ENCODE results near the gene TIMM10. TPM values are rescaled to one million over a fixed set of nuclear protein-coding genes. Genes with fewer than 3 reads are reported as not detected.

Gene TIMM10
- total RNA-seq, 2 donors from 2014 or later: 77.6 to 131 TPM

DNA sequence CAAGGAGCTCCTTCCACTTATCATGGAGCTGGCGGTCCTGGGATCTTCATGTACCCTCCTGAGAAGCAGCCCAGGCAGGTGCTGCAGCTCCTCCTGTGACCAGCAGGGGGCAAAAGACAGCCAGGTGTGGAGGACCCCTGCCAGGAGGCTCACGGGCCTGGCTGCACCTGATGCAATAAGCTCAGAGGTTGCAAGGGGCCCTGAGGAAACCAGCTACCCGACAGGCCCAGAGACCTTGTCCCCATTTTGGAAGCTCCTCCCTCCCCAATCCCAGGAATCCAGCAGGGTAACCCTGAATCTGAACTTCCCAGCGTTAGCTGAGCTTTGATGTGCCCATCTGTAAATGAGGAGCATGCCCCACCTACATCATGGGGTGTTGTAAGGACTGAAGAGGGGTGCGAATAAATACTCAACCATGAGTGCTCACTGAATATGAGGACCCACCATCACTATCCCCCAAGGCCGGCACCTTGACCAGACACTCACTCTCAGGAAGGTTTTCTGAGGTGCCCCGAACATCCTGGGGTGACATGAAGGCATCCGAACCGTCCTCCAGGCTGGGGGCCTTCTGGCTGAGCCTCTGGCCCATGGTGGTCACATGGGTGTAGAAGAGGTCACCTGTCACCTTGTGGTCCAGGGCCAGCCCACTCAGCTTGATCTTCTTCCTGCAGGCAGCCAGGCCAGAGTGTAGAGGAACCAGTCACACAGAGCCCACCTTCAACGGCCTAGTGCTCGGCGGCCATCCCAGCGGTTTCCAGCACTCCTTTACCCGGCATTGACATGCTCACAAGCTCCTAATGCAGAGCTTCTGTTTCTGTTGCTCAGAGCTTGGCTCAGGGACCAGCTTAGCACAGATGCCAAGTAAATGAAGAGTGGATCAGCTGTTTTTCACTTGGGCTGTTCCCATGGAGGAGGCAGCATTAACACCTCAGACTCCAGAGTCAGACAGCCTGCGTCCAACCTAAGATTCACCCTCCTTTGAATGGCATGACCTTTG, 36.7 kb downstream of the TIMM10 start:
- no peaks in the 10 kb centered on the region for H3K36me3 Mint-ChIP-seq
- H3K27ac Mint-ChIP-seq: peak overlapping the region in 1 of 2 donors; percentile 39
- ATAC-seq: peak; percentile 64 to 79
- H3K27me3 Mint-ChIP-seq: no peaks in the 10 kb centered on the region
- peak; percentile 75 for DNase-seq (ENCODE audit: low spot score)
- H3K4me1 Mint-ChIP-seq (ENCODE audit: low read depth in 2 of 2): no peaks in the 10 kb centered on the region
- H3K9me3 Mint-ChIP-seq: no peaks in the 10 kb centered on the region
- H3K4me3 Mint-ChIP-seq: no peak overlapping the region

DNA sequence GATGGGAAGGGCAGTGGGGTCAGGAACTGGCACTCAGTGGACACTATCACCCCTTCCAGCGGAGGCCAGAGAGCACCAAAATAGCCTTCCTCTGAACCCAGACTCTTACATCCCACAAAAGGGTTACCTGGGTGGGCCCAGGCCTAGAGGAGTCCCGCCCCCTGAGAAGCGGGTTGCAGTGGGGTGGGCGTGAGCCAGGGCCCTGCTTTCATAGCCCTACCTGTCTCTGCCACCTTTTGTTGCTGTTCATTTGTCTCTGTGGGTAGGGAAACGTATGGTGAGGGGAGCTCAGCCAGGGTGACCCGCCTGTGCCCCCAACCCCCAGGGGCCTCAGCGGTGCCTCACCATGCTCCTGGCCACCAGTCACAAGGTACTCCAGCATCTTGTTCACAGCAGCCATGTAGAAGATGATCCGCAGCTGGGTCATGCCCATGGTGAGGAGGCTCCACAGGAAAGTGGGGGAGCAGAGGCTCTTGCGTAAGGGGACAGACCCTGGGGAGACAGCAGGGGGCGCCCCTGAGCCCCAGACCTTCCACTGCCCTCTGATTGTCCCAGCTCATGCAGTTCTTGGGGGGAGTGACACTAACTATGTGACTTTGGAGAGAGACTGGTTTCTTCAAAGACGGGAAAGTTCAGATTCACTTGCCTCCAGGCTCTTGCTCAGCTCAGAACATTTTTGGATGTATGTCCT, 39.0 kb downstream of the TIMM10 start:
- no peak overlapping the region for H3K27ac Mint-ChIP-seq
- H3K27me3 Mint-ChIP-seq: no peaks in the 10 kb centered on the region
- H3K4me1 Mint-ChIP-seq (ENCODE audit: low read depth in 2 of 2): no peaks in the 10 kb centered on the region
- H3K4me3 Mint-ChIP-seq: no peak overlapping the region
- peak; percentile 62 to 71 for ATAC-seq
- no peaks in the 10 kb centered on the region for H3K36me3 Mint-ChIP-seq
- H3K9me3 Mint-ChIP-seq: no peaks in the 10 kb centered on the region
- no peak for DNase-seq (ENCODE audit: low spot score)

DNA sequence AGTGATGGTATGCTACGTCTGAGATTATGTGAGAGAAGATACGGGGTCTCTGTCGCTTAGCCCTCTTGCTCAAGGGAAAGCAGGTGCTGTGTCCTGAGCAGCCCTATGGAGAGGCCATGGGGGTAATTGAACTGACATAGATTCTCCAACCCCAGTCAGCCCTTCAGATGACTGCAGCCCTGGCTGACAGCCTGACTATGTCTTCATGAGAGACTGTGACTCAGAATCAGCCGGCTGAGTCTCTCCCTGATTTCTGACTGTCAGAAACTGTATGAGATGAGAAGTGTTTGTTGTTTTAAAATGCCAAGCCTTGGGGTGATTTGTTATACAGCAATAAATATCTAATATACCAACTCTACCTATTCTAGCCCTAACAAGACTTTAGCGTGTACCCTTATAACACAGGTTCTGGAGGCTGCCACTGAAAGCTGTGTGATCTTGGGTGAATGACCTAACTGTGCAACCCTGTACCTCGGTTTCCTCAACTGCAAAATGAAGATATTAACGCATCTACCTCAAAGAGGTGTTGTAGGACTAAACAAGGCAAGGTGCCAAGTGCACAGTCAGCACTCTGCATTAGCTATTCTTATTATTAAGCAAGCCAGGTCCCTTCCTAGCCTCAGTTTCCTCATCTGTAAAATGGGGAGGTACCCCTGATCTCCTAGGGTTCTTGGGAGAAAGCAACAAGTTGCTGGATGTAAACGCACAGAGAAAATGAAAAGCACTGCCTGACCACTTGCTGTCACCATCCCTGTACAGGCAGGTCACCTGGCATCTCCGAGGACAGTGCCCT, 39.9 kb downstream of the TIMM10 start:
- Mint-ChIP-seq H3K36me3 (no peaks in the 10 kb centered on the region), H3K4me1 (ENCODE audit: low read depth in 2 of 2) (no peaks in the 10 kb centered on the region), H3K27me3 (no peaks in the 10 kb centered on the region), H3K27ac (no peak overlapping the region), H3K9me3 (no peaks in the 10 kb centered on the region), H3K4me3 (no peak overlapping the region)
- ATAC-seq: no peak
- no peak for DNase-seq (ENCODE audit: low spot score)

DNA sequence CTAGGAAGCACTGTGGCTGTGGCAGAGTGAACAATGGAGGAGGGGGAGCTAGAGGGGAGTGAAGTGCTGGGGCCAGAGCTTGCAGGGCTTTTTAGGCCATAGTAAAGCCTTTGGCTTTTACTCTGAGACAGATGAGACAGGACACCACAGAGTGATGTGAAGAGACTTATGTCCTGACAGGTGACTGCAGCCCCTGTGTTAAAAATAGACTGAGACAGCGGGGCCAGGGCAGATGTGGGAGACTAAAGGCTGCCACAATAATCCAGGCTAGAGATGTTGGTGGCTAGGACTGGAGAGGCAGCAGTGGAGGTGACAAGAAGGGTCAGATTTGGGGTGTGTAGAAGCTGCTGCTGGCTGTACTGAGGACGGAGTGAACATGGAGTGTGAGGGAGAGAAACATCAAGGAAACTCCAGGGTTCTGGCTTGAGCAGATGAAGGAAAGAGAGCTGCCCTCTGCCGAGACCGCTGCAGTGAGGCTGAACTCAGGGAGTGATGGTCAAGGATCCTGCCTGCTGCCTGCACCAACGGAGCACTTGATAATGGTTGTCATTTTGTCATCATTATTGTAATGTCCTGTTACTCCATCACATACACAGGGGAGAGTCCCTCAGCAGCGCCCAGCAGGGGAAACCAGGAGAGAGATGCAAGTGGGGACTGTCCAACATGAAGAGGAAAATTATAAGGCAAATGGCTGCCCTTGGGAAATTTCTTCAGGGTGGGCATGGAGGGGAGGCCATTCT, 42.5 kb downstream of the TIMM10 start:
- Mint-ChIP-seq H3K4me3 (no peak overlapping the region), H3K27ac (no peak overlapping the region), H3K4me1 (ENCODE audit: low read depth in 2 of 2) (no peaks in the 10 kb centered on the region), H3K27me3 (peaks cover 0 to 2% of the 10 kb centered on the region in 2 donors), H3K9me3 (no peaks in the 10 kb centered on the region), H3K36me3 (peaks cover 5% of the 10 kb centered on the region)
- DNase-seq (ENCODE audit: low spot score): no peak
- no peak for ATAC-seq

DNA sequence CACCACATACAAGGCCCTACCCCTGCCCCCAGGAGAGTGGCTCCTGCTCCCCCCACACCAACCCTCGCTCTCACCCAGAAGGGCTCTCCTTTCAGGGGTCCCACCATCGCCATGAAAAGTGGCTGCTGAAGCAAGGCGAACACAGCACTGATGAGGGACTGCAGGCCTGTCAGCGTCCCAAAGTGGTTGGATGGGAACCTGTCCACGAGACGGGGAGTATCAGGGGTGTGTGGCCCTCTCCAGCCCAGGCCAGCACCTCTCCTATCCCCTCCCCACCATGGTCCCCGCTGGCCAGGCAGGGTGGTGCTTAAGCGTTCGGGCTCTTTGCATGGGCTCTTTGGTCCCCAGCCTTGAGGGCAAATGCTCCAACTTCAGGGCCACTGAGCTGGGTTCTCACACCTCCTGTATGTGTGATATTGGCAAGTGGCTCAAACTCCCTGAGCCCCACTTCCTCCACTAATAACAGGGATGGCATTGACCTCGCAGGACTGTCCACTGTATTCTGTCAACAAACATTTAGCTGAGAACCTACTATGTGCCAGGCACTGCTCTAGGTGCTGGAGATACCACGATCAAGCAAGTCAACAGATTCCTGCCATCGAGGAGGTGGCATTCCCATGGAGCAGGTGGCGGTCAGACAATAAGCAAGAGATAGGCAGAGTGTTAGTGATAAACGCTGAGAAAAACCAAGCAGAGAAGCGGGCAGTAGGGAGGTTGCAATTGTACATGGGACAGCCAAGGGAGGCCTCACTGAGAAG, 43.4 kb downstream of the TIMM10 start:
- Mint-ChIP-seq H3K27me3 (peaks cover 0 to 3% of the 10 kb centered on the region in 2 donors), H3K9me3 (no peaks in the 10 kb centered on the region), H3K4me3 (no peak overlapping the region), H3K4me1 (ENCODE audit: low read depth in 2 of 2) (no peaks in the 10 kb centered on the region), H3K36me3 (peaks cover 5% of the 10 kb centered on the region), H3K27ac (no peak overlapping the region)
- DNase-seq (ENCODE audit: low spot score): no peak
- no peak for ATAC-seq

DNA sequence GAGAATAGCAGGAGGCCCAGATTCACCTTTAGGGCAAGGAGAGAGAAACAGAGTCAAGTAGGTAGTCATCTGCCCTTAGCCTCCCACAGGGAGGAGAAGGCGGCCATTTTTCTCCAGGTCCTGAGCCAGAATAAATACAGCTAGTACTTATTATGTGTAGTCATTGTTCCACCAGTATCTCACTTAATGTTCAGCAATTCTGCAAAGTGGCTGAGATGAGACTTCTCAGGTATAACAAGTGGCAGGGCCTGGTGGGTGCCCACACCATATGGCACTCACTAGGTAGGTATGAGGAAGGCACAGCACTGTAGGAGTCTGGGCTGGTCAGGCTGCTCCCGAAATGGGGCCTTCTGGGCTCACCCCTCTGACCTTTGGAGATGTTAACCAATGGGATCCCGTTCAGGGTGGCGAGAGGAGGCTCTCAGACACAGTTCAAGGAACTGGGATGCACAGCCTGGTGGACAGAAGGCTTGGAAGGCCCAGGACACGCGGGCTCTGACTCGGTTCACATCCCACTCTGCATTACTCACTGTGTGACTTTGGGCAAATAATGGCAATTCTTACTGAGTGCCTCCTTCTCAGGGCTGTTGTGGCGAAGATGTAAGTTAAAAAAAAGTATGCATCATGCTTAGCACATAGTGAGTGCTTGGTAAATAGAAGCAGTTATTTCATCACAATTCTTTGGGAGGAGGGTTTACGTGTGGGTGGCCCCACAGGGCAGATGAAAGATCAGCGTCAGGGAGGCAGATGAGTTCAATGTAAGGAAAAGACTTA, 45.1 kb downstream of the TIMM10 start:
- H3K36me3 Mint-ChIP-seq: peaks cover 5% of the 10 kb centered on the region
- ATAC-seq (no peak), DNase-seq (ENCODE audit: low spot score) (no peak)
- no peaks in the 10 kb centered on the region for H3K4me1 Mint-ChIP-seq (ENCODE audit: low read depth in 2 of 2)
- H3K27ac Mint-ChIP-seq: no peak overlapping the region
- H3K4me3 Mint-ChIP-seq: no peak overlapping the region
- H3K27me3 Mint-ChIP-seq: peaks cover 14% of the 10 kb centered on the region in 2 donors
- no peaks in the 10 kb centered on the region for H3K9me3 Mint-ChIP-seq

DNA sequence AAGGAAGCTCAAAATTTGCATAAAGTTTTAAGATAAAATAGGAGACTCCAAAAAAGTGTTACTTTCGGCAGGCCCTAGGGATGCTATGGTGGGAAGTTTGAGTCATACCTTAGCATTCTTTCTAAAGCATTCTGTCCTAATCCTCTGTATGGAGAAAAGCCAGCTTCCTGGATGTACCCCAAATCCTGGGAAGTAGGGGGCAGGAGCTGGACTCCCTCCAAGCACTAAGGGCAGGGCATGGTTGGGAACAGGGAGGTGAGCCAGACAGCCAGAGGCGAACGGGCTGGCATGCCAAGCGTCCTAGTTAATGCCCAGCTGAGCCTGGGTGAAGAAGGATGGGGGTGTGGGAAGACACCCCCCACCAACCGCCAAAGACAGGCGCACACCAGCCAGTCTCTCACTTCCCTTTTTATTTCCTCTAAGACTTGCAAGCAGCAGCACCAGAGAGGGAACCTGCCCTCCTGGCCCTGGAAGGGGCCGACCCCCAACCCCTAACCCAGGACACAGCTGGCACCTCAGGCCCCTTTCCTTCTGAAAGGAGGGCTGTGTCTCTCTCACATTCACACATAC, 46.3 kb downstream of the TIMM10 start:
- H3K4me1 Mint-ChIP-seq (ENCODE audit: low read depth in 2 of 2): peaks cover 3 to 4% of the 10 kb centered on the region in 2 donors
- H3K9me3 Mint-ChIP-seq: no peaks in the 10 kb centered on the region
- no peak overlapping the region for H3K4me3 Mint-ChIP-seq
- H3K27ac Mint-ChIP-seq: no peak overlapping the region
- peaks cover 14% of the 10 kb centered on the region in 2 donors for H3K27me3 Mint-ChIP-seq
- DNase-seq (ENCODE audit: low spot score): no peak
- peaks cover 5% of the 10 kb centered on the region for H3K36me3 Mint-ChIP-seq
- ATAC-seq: no peak

DNA sequence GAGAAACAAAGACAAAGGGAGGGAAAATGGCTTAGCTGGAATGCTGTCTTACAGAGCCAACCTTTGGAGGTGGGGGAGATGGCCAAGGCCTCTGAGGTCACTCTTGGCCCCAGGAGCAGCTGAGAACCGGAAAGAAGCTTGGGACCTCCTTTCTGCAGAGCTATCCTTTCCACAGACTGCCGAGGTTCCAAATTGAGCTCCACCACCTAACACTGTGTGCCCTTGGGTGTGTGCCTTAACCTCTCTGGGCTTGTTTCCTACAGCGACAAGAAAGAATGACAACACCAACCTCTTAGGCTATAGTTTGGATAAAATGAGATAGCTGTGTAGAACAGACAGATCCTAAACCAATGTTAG, 47.0 kb downstream of the TIMM10 start:
- peaks cover 5% of the 10 kb centered on the region for H3K36me3 Mint-ChIP-seq
- DNase-seq (ENCODE audit: low spot score): no peak
- H3K27ac Mint-ChIP-seq: no peak overlapping the region
- no peaks in the 10 kb centered on the region for H3K9me3 Mint-ChIP-seq
- no peak overlapping the region for H3K4me3 Mint-ChIP-seq
- H3K27me3 Mint-ChIP-seq: peaks cover 14% of the 10 kb centered on the region in 2 donors
- no peak for ATAC-seq
- peaks cover 3 to 4% of the 10 kb centered on the region in 2 donors for H3K4me1 Mint-ChIP-seq (ENCODE audit: low read depth in 2 of 2)

DNA sequence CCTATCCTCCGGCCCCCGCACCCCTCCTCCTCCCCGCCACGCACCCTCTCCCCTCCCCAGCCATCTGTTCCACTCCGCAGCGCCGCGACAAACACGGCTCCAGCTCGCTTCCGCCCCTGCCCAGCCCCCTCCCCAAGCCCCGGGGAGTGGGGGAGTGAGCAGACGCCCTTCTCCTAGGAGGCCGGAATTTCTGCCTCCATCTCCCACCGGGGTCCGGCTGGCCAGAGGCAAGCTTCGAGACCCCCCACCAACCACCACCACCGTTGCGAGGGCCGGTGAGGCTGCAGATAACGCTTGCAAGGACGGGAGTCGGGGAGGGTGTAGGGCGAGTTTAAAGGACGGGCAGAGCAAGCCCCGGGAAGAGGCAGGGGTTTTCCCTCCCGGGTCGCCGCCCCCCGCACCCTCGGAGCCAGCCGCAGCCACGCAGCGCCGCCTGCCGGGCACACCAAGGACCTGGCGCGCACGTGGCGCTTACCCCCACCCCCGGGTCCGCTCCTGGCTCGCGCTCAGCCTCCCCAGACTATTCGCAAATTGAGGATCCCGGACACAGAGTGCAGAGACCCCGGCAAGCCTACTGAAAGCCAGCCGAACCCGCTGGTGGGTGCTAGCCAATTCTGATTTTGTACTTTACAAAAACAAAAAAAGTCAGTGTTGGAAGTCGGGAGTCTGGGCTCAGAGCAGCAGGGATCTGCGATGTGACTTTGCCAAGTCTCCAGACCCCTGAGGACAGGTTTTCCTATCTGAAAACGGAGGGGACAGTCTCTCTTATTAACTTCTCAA, 47.6 kb downstream of the TIMM10 start:
- no peak overlapping the region for H3K27ac Mint-ChIP-seq
- no peaks in the 10 kb centered on the region for H3K9me3 Mint-ChIP-seq
- H3K27me3 Mint-ChIP-seq: peaks cover 14 to 17% of the 10 kb centered on the region in 2 donors
- DNase-seq (ENCODE audit: low spot score) (peak; percentile 78), ATAC-seq (peak; percentile 68 to 81)
- H3K36me3 Mint-ChIP-seq: peaks cover 5% of the 10 kb centered on the region
- no peak overlapping the region for H3K4me3 Mint-ChIP-seq
- peaks cover 3 to 4% of the 10 kb centered on the region in 2 donors for H3K4me1 Mint-ChIP-seq (ENCODE audit: low read depth in 2 of 2)

DNA sequence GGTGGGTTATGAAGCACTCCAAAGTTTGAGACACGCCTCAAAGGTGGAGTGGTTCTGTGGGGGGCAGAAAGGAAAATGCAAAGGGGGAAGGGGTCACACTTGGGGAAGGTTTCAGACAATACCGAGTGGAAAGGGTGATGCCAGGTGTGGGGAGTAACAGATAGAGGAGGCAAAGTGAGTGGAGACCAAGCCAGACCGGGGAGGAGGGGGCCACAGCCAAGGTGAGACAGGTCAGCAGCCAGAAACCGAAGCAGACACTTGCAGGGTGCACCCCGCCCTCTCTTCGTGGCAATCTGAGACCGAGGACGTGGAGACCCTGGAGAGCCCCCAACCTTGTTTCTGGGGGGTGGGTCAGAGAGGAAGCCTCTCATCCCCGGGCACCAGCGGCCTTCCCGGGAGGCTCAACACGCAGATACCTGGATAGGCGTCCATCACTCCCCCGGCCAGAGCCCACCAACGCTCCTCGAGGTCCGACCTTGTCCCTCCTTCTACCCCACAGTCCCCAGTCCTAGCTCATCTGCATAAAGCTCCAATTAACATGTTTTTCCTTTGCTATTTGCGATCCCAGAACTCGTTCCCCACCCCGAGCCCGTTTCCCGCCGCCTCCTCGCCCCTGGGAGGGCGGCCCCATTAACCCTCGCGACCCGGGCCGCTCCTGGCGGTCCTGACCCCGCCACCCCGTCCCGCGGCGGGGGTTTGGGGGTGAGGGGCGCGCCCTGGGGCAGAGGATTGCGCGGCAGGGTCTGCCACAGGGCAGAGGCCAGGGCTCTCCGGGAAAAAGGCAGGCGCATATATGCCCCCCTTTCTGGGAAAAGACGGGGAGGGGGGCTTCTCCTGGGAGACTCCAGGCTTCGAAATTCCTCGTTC, 48.4 kb downstream of the TIMM10 start:
- Mint-ChIP-seq H3K9me3 (no peaks in the 10 kb centered on the region), H3K27me3 (peaks cover 14 to 19% of the 10 kb centered on the region in 2 donors), H3K4me1 (ENCODE audit: low read depth in 2 of 2) (peaks cover 3 to 4% of the 10 kb centered on the region in 2 donors), H3K4me3 (no peak overlapping the region), H3K36me3 (peaks cover 5% of the 10 kb centered on the region), H3K27ac (no peak overlapping the region)
- ATAC-seq (no peak), DNase-seq (ENCODE audit: low spot score) (no peak)
